Parietal lobe (tissue), 1 donor: ENCODE results near the gene SPSB2. TPM values are rescaled to one million over a fixed set of nuclear protein-coding genes. Genes with fewer than 3 reads are reported as not detected.

Source experiments
- total RNA-seq: library from RNA; depleted of rRNA; stranded (reverse); fragments of >200 nt; gene quantifications from one replicate; pipeline ENCODE4 v1.2.3, GENCODE V29; 2014

SPSB2 gene, protein sequence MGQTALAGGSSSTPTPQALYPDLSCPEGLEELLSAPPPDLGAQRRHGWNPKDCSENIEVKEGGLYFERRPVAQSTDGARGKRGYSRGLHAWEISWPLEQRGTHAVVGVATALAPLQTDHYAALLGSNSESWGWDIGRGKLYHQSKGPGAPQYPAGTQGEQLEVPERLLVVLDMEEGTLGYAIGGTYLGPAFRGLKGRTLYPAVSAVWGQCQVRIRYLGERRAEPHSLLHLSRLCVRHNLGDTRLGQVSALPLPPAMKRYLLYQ
- total RNA-seq = 2.8 TPM

DNA sequence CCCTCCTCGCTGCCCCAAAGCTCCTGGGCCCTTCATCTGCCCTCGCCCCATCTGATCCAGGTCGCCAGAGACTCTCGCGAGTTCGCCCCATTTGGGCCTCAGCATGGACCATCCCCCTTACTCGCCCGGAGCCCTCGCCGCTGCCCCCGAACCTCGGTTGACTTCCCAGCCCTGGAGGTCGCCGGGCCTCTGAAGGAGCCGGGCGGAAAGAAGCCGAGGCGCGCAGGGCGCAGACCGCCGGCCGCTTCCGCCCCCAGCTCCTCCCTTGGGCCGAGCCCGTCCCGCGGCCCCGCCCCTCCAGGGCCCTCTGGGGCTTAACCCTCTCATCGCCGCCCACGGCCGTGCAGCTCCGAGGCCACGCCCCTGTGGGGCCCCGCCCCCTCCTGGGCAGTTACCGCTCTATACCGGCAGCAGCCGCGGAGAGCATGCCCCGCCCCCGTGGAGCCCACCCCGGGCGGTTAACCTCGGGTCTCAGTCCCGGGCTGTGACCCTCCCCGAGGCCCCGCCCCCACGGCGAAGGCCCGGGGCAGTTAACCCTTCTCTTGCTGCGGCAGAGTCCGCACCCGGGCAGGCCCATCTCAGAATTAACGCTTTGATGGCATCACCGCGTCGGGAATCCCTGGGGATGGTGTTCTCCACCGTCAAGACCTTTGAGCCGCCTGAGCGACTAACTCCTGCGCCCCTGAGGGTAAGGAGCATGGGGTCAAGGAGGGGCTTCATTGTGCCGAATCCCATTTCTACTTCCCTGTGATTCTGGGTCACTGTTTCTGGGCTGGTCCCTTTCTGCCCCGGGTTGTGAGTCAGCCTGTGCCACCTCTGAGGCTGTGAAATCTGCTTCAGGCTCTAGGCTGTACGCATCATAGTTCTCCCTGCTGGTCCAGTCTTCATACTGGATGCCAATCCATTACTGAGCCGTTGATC, at the start of gene SPSB2:
SPSB2 (minus strand) TSS at position 210 of the 921 bp plus-strand sequence. CDS start 402 bp downstream, outside the sequence.

DNA sequence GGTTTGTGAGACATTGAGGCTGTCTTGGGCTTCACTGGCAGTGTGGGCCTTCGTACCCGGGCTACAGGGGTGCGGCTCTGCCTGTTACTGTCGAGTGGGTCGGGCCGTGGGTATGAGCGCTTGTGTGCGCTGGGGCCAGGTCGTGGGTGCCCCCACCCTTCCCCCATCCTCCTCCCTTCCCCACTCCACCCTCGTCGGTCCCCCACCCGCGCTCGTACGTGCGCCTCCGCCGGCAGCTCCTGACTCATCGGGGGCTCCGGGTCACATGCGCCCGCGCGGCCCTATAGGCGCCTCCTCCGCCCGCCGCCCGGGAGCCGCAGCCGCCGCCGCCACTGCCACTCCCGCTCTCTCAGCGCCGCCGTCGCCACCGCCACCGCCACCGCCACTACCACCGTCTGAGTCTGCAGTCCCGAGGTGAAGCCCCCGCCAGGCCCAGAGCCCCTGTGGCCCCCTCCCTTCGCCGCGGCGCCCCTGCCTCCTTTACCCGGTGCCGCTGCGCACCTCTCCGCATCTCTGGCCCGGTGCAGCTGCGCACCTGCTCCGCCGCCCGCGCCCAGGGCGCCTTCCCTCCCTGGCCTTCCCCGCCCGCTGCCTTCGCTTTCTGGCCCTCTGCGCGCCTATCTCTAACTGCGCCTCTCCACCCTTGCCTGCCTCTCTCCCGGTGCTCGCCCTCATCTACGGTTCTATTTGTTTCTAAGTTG, 41.3 kb upstream of the SPSB2 start, which contains the start of gene ENO2:
ENO2 (plus strand) TSS at position 335 of the 701 bp plus-strand sequence. CDS start 1,253 bp downstream, outside the sequence.

DNA sequence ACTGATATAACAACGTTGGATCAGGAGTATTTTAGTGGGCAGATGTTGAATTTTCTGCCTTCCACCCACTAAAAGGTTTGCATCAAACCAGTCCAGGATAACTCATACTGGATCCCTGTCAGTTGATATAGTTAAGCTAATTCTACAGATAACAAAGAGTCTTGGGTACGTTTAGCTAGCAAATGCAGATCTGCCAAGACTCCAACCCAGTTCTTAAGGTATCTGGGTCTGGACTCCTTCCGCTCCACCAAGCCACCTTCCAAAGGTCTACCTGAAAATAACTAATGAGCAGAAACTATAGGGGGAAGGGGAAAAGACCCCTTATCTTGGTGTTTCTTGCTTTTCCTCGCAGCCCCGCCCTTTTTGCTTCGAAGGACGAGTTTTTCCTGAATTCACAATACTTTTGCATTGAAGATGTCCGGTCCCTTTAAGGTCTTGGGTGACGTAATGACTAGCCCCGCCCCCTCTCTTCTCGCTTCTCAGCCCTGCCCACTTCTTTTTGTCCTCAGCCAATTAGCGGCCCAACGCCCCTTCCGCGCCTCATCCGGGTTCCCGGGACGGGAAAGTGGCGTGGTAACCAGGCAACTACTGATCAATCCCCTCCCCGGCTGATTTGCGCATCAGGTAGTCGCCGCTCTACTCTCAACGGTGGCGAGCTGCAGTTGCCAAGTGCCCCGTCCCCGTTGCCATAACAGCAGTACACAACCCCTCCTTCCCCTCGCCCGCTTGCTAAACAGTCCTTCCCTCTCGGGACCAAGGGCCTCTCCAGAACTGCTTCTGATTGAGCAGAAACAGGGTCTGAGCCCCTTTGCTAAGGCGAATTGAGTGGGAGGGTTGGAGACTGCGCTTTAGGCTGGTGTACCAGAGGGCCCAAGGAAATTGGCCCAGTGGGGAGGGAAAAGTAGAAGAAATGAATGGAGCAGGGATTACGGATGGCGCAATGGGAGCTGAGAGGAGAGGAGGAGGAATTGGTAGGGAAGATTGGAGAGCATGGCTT, 31.5 kb upstream of the SPSB2 start, which contains the start of gene LRRC23:
LRRC23 (plus strand) TSS at position 543 of the 997 bp plus-strand sequence. CDS start 812 bp downstream, outside the sequence.

DNA sequence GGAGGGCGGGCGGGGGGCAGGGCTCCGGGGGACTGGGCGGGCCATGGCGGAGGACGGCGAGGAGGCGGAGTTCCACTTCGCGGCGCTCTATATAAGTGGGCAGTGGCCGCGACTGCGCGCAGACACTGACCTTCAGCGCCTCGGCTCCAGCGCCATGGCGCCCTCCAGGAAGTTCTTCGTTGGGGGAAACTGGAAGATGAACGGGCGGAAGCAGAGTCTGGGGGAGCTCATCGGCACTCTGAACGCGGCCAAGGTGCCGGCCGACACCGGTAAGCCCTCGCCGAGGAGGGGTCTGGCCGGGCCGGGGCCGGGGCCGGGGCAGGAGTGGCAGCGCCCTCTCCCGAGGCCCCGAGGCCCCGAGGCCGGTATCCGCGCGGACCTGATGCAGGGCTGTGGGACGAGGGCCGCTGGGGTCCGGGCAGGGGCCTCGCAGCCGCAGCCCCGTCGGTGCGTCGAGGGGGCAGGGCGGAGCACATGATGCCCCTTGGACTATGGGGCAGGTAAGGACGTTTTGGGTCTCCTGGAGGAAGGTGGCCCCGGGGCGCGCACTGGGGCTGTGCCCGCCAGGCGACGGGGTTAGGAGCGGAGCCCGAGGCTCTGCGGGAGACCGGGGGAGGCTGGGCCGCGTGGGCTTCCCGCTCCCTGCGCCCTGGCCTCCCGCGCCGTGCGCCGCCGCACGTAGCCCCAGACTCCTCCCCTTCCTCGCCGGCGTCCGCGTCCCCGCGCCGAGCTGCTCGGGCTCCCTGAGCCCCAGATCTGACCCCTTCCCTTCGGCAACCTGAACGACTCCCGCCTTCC, 5.5 kb downstream of the SPSB2 start, which contains the start of gene TPI1:
TPI1 (plus strand) TSS at position 119 of the 798 bp plus-strand sequence; CDS start at position 155, 36 bp downstream.

DNA sequence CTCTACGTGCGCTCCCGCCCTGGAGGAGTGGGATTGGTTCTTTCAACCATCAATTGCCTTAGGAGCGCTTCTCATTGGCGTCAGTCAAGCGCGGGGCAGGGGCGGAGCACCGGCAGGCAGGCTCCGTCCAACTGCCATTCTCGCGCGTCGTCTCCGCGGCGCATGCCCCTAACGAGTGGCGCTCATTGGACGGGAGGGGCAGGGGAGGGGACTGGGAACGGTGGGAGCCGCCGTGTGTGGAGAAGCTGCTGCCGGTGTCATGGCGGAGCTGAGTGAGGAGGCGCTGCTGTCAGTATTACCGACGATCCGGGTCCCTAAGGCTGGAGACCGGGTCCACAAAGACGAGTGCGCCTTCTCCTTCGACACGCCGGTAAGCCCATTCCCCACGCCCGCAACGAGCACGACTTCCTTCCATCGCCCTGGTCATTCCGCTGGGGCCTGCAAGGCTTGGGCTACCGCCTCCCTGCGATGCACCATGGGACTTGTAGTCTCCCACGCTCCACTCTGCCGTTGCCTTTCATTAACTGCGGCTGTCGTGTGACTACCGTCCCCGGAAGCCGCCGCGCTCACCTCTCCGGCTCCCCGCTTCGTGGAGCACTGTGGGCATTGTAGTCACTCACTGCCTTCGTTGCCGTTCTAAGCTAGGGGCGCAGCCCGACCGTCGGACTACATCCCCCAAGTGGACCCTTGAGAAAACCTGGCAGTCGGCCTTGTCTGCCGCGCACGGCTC, 21.0 kb downstream of the SPSB2 start, which contains the start of gene USP5:
USP5 (plus strand) TSS at position 230 of the 730 bp plus-strand sequence; CDS start at position 260, 30 bp downstream.

DNA sequence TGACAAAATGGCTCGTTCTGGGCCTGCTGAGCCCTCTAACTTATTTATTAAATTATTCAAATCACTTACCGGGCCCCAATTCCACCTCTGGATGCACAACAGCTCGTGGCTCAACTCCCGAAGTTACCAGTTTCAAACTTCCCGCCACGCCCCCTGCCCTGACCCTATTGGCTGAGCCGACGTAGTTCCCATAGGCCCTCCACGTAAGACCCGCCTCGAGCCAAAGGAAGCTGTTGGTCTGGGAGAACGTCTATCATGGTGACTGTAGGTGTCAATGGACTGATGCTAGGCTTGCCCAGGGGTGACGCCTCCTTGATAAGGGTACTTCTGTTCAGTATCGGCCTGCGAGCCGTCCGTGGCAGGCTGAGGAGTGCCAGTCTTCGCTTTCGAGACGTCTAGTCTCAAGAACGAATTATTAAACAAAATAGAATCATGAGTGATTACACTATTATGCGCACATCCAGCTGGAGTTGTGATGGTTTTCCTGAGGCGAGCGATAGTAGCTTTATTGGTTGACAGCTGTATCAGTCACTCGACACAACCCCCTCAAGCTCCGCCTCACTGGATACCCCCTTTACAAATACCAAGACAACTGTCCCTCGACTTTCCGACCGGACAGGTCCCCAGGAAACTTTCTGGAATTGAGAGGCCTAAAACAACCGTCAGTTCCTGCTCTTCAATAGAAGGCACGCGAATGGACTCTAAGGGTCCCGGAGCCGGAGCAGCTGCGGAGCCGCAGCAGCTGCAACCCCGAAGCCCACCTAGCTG, 21.8 kb downstream of the SPSB2 start, which contains the start of gene CDCA3:
CDCA3 (minus strand) TSS at position 134 of the 768 bp plus-strand sequence. CDS start 334 bp downstream, outside the sequence.

DNA sequence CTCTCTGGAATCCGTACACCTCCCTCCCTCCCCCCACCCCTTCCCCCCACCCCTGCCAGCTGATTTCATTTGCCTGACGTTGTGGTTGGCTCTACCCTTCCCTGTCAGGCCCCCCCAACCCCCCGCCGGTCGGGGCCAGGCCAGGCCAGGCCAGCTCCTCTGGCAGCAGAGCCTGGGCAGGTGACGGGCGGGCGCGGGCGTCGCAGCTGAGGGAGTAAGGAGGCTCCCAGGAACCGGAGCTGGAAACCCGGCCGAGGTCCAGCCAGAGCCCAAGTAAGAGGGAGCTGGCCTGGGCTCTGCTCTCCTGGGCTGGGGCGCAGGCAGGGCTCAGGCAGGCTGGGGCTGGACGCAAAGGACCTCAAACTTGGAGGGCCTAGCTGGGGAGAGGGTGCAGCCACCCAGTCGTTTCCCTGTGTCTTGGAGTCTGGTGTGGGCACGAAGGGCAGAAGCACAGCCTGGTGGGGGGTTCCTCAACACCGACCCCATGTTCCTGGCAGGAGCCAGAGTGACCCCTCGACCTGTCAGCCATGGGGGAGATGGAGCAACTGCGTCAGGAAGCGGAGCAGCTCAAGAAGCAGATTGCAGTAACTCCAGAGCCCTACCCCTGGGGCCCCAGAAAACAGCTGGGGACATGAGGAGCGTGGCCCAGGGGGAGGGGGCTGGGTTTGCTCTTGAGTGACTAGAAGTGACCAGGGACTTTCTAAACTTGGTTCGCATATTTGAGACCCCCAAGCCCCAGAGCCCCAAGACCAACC, 32.2 kb downstream of the SPSB2 start, which contains the start of gene GNB3:
GNB3 (plus strand) TSS at position 165 of the 755 bp plus-strand sequence; CDS start at position 528, 363 bp downstream.

DNA sequence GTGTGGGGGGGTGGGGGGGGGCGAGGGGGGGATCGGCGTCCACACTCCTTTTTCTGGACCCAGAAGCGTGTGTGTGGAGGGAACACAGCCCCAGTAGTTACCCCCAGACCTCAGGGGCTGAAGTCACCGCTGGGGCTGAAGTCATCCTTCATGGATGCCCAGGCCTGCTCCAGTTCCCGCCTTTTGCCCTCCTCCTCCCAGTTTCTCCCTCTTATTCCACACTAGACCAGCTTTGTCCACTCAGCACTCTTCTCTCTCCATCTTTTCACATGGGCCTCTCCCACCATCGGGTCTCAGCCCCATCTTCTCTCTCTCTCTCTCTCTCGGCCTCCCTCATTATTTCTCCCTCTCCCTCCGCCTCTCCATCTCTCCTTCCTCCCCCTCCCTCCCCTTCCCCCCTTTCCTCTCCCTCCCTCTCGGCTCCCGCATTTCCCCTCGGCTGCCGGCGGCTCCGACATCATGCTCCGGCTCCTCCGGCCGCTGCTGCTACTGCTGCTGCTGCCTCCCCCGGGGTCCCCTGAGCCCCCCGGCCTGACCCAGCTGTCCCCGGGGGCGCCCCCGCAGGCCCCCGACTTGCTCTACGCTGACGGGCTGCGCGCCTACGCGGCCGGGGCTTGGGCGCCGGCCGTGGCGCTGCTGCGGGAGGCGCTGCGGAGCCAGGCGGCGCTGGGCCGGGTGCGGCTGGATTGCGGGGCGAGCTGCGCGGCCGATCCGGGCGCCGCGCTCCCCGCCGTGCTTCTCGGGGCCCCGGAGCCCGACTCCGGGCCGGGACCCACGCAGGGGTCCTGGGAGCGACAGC, 44.9 kb downstream of the SPSB2 start, which contains the start of gene P3H3:
P3H3 (plus strand) TSS at position 426 of the 799 bp plus-strand sequence; CDS start at position 460, 34 bp downstream.

DNA sequence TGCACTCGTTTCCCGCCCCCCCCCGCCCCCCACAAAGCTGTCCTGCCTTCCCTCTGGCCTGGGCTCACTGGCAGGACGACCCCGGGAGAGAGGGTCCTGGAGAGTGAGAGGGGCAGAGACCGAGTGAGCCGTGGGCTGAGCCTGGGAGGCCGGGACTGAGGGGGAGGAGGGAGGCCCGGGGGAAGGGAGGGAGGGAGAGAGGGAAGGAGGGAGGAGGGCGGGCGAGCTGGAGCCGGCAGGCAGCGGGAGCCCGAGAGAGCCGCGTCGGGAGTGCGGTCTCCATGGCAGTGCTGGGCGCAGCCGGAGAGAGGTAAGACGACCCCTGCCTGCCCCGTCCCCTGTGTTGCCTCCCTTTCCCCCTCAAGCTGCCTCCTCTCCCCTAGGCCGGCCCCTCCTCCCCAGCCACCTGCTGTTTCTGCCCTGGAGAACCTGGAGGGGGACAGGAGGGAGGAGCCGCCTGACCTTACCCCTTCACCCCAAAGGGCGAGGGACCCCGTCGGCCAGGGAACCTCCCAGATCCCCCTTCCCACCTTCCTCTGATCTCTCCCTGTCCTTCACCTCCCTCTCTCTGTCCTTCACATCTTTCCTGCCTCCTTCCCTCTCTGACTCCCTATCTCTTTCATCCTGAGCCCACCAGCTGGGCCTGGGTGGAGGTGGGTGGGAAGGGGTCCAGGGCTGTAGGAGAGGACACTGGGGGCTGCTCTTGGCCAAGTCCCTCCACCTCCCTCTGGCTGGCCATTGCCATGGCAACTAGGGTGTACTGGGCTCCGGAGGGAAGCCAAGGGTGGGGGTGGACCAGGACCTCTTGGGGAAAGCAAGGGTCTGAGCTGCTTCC, 51.3 kb downstream of the SPSB2 start, which contains the start of gene GPR162:
GPR162 (plus strand) TSS at position 231 of the 835 bp plus-strand sequence. CDS start 2,078 bp downstream, outside the sequence.

Other genes starting within 250 kb of the SPSB2 start
- gene LPAR5, start 237.3 kb downstream of the SPSB2 start, total RNA-seq = 0.94 TPM
- 1.6 TPM for gene ACRBP, start 225.9 kb downstream of the SPSB2 start, total RNA-seq
- gene ING4, start 210.2 kb downstream of the SPSB2 start, total RNA-seq = 83.6 TPM
- gene ZNF384, start 183.9 kb downstream of the SPSB2 start, total RNA-seq = 32.2 TPM
- gene PIANP, start 172.5 kb downstream of the SPSB2 start, total RNA-seq = 4.1 TPM
- 39.4 TPM for gene COPS7A, start 149.3 kb downstream of the SPSB2 start, total RNA-seq
- 110 TPM for gene MLF2, start 120.2 kb downstream of the SPSB2 start, total RNA-seq
- 64.5 TPM for gene PTMS, start 106.9 kb downstream of the SPSB2 start, total RNA-seq
- not detected for gene LAG3, start 100.8 kb downstream of the SPSB2 start, total RNA-seq
- 1.9 TPM for gene CD4, start 83.8 kb downstream of the SPSB2 start, total RNA-seq
- 57.0 TPM for gene GPR162, start 51.5 kb downstream of the SPSB2 start, total RNA-seq
- gene P3H3, start 44.9 kb downstream of the SPSB2 start, total RNA-seq = 25.7 TPM
- 5.9 TPM for gene GNB3, start 32.4 kb downstream of the SPSB2 start, total RNA-seq
- 4.1 TPM for gene CDCA3, start 22.0 kb downstream of the SPSB2 start, total RNA-seq
- 64.8 TPM for gene USP5, start 21.2 kb downstream of the SPSB2 start, total RNA-seq
- gene TPI1, start 5.8 kb downstream of the SPSB2 start, total RNA-seq = 181 TPM
- gene LRRC23, start 31.5 kb upstream of the SPSB2 start, total RNA-seq = 8.5 TPM
- 146 TPM for gene ENO2, start 41.3 kb upstream of the SPSB2 start, total RNA-seq
- 22.5 TPM for gene ATN1, start 54.7 kb upstream of the SPSB2 start, total RNA-seq
- not detected for gene RNU7-1, start 70.5 kb upstream of the SPSB2 start, total RNA-seq
- gene C12orf57, start 70.7 kb upstream of the SPSB2 start, total RNA-seq = 295 TPM
- gene PTPN6, start 78.1 kb upstream of the SPSB2 start, total RNA-seq = 3.4 TPM
- gene PHB2, start 97.4 kb upstream of the SPSB2 start, total RNA-seq = 104 TPM
- 39.4 TPM for gene EMG1, start 97.6 kb upstream of the SPSB2 start, total RNA-seq
- 15.0 TPM for gene LPCAT3, start 145.2 kb upstream of the SPSB2 start, total RNA-seq
- gene C1S, start 187.4 kb upstream of the SPSB2 start, total RNA-seq = 8.1 TPM
- gene C1R, start 219.1 kb upstream of the SPSB2 start, total RNA-seq = 1.6 TPM
- gene C1RL, start 235.9 kb upstream of the SPSB2 start, total RNA-seq = 5.9 TPM